Endothelial cell of umbilical vein (primary cell): Measurements from ENCODE around the gene EPC1.
"Not testable (repeated sequence)": the region's sequence is repeated elsewhere in the genome, so short reads cannot be mapped to it uniquely, and the experiment has no call there.

Source experiments
- EZH2 ChIP-seq: IDR thresholded peaks from 2 replicates; pipeline ENCODE4 v1.6.1; 2012; ENCODE audit warnings: borderline replicate concordance, low read depth, mild to moderate bottlenecking, moderate library complexity, low read length, inconsistent platforms; ENCODE audit not compliant: severe bottlenecking
- FOS ChIP-seq: IDR thresholded peaks from 2 replicates; pipeline ENCODE4 v1.6.1; 2011; ENCODE audit warnings: mild to moderate bottlenecking, low read length, moderate library complexity, borderline replicate concordance; ENCODE audit not compliant: insufficient read depth
- GATA2 ChIP-seq: IDR thresholded peaks from 2 replicates; pipeline ENCODE4 v1.7.0; 2011; ENCODE audit warnings: low read depth, mild to moderate bottlenecking, moderate library complexity, mixed read lengths, low read length; ENCODE audit not compliant: insufficient read length, insufficient read depth
- JUN ChIP-seq: IDR thresholded peaks from 2 replicates; pipeline ENCODE4 v1.6.1; 2011; ENCODE audit warnings: borderline replicate concordance, low read depth; ENCODE audit not compliant: insufficient read length, insufficient read depth
- MYC ChIP-seq: IDR thresholded peaks from one replicate; pipeline ENCODE4 v1.6.1; 2011; ENCODE audit warnings: mild to moderate bottlenecking, low read depth, low read length
- POLR2A ChIP-seq: IDR thresholded peaks from 2 replicates; pipeline ENCODE4 v1.6.1; 2012; ENCODE audit warnings: low read depth, mild to moderate bottlenecking, control low read depth, low read length
- POLR2AphosphoS5 ChIP-seq: IDR thresholded peaks from 2 replicates; pipeline ENCODE4 v1.6.1; 2012; ENCODE audit warnings: low read depth, mild to moderate bottlenecking, control low read depth, low read length, moderate library complexity; ENCODE audit not compliant: insufficient read depth
- TF ChIP-seq, protein P1 (sequence below), 2 donors: IDR thresholded peaks; 1 replicate in 1 of 2; 2 replicates in 1 of 2; pipeline ENCODE4 v1.5.1; 2011; ENCODE audit warnings: low read length in 2 of 2, mild to moderate bottlenecking in 2 of 2, moderate library complexity in 2 of 2, control low read depth in 1 of 2, inconsistent platforms in 1 of 2, low read depth in 1 of 2; ENCODE audit not compliant: insufficient read depth in 1 of 2; ENCODE audit errors: extremely low read depth in 1 of 2
- TF ChIP-seq, protein P2 (sequence below): IDR thresholded peaks from 2 replicates; pipeline ENCODE4 v1.6.1; 2011; ENCODE audit not compliant: insufficient read depth, insufficient read length

DNA sequence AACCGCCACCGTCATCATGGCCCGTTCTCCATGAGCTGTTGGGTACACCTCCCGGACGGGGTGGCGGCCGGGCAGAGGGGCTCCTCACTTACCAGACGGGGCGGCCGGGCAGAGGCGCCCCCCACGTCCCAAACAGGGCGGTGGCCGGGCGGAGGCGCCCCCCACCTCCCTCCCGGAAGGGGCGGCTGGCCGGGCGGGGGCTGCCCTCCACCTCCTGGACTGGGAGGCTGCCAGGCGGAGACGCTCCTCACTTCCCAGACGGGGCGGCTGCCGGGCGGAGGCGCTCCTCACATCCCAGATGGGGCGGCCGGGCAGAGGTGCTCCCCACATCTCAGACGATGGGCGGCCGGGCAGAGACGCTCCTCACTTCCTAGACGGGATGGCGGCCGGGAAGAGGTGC is 113.6 kb downstream of the EPC1 start:
- TF ChIP-seq, protein P1, sequence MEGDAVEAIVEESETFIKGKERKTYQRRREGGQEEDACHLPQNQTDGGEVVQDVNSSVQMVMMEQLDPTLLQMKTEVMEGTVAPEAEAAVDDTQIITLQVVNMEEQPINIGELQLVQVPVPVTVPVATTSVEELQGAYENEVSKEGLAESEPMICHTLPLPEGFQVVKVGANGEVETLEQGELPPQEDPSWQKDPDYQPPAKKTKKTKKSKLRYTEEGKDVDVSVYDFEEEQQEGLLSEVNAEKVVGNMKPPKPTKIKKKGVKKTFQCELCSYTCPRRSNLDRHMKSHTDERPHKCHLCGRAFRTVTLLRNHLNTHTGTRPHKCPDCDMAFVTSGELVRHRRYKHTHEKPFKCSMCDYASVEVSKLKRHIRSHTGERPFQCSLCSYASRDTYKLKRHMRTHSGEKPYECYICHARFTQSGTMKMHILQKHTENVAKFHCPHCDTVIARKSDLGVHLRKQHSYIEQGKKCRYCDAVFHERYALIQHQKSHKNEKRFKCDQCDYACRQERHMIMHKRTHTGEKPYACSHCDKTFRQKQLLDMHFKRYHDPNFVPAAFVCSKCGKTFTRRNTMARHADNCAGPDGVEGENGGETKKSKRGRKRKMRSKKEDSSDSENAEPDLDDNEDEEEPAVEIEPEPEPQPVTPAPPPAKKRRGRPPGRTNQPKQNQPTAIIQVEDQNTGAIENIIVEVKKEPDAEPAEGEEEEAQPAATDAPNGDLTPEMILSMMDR (IDR thresholded peaks at IDR 0.05; ENCODE audit: extremely low read depth in 1 of 2, insufficient read depth in 1 of 2, low read depth in 1 of 2, low read length in 2 of 2), result not testable (repeated sequence)
- not testable (repeated sequence) for TF ChIP-seq EZH2, POLR2A, MYC, POLR2AphosphoS5, JUN, FOS, GATA2
- TF ChIP-seq, protein P2, sequence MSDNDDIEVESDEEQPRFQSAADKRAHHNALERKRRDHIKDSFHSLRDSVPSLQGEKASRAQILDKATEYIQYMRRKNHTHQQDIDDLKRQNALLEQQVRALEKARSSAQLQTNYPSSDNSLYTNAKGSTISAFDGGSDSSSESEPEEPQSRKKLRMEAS, result not testable (repeated sequence)
